H1 (cell line): ENCODE results near the gene EHBP1. TPM values are rescaled to one million over a fixed set of nuclear protein-coding genes. Genes with fewer than 3 reads are reported as not detected.

Source experiments
- CTCF ChIA-PET: fragments of 300-600 bp; sonication (Branson Sonifier 250); formaldehyde crosslinking; loops from one replicate; lab custom pipeline; 2021; ENCODE audit not compliant: partially characterized antibody; lab: Charles Lee
- POLR2A ChIA-PET: fragments of 300-600 bp; sonication (Branson Sonifier 250); formaldehyde crosslinking; loops from one replicate; lab custom pipeline; 2021; ENCODE audit warnings: inconsistent platforms; ENCODE audit not compliant: partially characterized antibody; lab: Charles Lee
- DNase-seq, 2 experiments: peaks; one replicate each; pipeline versions ENCODE4 v3.0.0 to v3.0.0-alpha.2; 2010 to 2022; ENCODE audit warnings: low spot score in 2 of 2, low read depth in 1 of 2, mixed read lengths in 1 of 2
- FAIRE-seq: peaks from 2 replicates; lab custom pipeline; 2011; peaks lifted over from hg19 to GRCh38; lab: Jason Lieb, UNC
- H2AFZ ChIP-seq: 2 replicates; pipeline ENCODE4 v1.8.1; 2012; ENCODE audit warnings: low read length, inconsistent platforms
- H2AK5ac ChIP-seq: 2 replicates; pipeline ENCODE4 v1.6.1; 2013; ENCODE audit warnings: low read depth, low read length
- H2BK120ac ChIP-seq: replicated peaks from 2 replicates; pipeline ENCODE3; 2013; ENCODE audit warnings: low read depth, low read length, inconsistent platforms
- H2BK12ac ChIP-seq: 2 replicates; pipeline ENCODE4 v1.6.1; 2013; ENCODE audit warnings: low read depth, low read length
- H2BK15ac ChIP-seq: 2 replicates; pipeline ENCODE4 v1.6.1; 2013; ENCODE audit warnings: low read length
- H2BK20ac ChIP-seq: 2 replicates; pipeline ENCODE4 v1.6.1; 2013; ENCODE audit warnings: low read length
- H2BK5ac ChIP-seq: 2 replicates; pipeline ENCODE4 v1.6.1; 2013; ENCODE audit warnings: low read depth, low read length
- H3K14ac ChIP-seq: 2 replicates; pipeline ENCODE4 v1.6.1; 2013; ENCODE audit warnings: inconsistent platforms; ENCODE audit not compliant: insufficient read length
- H3K18ac ChIP-seq: 2 replicates; pipeline ENCODE4 v1.6.1; 2013; ENCODE audit warnings: low read length; ENCODE audit errors: extremely low read depth
- H3K23ac ChIP-seq: 2 replicates; pipeline ENCODE4 v1.6.1; 2013; ENCODE audit warnings: inconsistent platforms; ENCODE audit not compliant: insufficient read length
- H3K23me2 ChIP-seq: 2 replicates; pipeline ENCODE4 v1.6.1; 2013; ENCODE audit warnings: low read depth, low read length
- H3K27ac ChIP-seq: 2 replicates; pipeline ENCODE4 v1.6.1; 2011; ENCODE audit warnings: low read depth, low read length, inconsistent platforms
- H3K27me3 ChIP-seq, 4 experiments: replicated peaks in 1 of 4; 1 replicate in 1 of 4; 2 replicates in 3 of 4; pipeline versions ENCODE4 v1.6.1 to v1.8.1; 2011 to 2013; ENCODE audit warnings: low read length in 3 of 4, mild to moderate bottlenecking in 3 of 4, inconsistent platforms in 2 of 4, mixed read lengths in 2 of 4, moderate library complexity in 1 of 4; ENCODE audit not compliant: control insufficient read depth in 3 of 4, insufficient read depth in 3 of 4; ENCODE audit errors: extremely low read depth in 1 of 4
- H3K36me3 ChIP-seq, 4 experiments: 2 replicates each; pipeline versions ENCODE4 v1.6.1 to v1.8.1; 2011 to 2013; ENCODE audit warnings: mild to moderate bottlenecking in 4 of 4, low read length in 3 of 4, moderate library complexity in 2 of 4, control low read depth in 1 of 4, inconsistent platforms in 1 of 4; ENCODE audit not compliant: insufficient read depth in 4 of 4, control insufficient read depth in 2 of 4
- H3K4ac ChIP-seq: replicated peaks from 2 replicates; pipeline ENCODE3; 2013; ENCODE audit warnings: low read length, low read depth, mixed read lengths, inconsistent platforms; ENCODE audit not compliant: insufficient read length
- H3K4me1 ChIP-seq, 4 experiments: replicated peaks in 1 of 4; 1 replicate in 1 of 4; 2 replicates in 3 of 4; pipeline versions ENCODE4 v1.6.1 to v1.8.1; 2011 to 2013; ENCODE audit warnings: low read length in 3 of 4, inconsistent platforms in 2 of 4, mixed read lengths in 1 of 4; ENCODE audit not compliant: insufficient read depth in 4 of 4, control insufficient read depth in 3 of 4
- H3K4me2 ChIP-seq, 2 experiments: 2 replicates each; pipeline versions ENCODE4 v1.6.1 to v1.8.1; 2011 to 2013; ENCODE audit warnings: low read depth in 2 of 2, low read length in 2 of 2, control low read depth in 1 of 2, inconsistent platforms in 1 of 2, mild to moderate bottlenecking in 1 of 2; ENCODE audit not compliant: insufficient read depth in 1 of 2
- H3K4me3 ChIP-seq, 4 experiments: fragments of 200-600, 300-600 bp in 1 of 4; sonication (generic), shearing (Covaris generic), sonication (Bioruptor Twin) in 1 of 4; 2 replicates each; pipeline versions ENCODE4 v1.5.1 to v1.8.1; 2011 to 2016; ENCODE audit warnings: low read length in 4 of 4, low read depth in 3 of 4, control low read depth in 2 of 4, inconsistent platforms in 2 of 4, mild to moderate bottlenecking in 2 of 4, mixed read lengths in 1 of 4, moderate library complexity in 1 of 4; ENCODE audit not compliant: insufficient read depth in 2 of 4; ENCODE audit errors: extremely low read depth in 1 of 4
- H3K56ac ChIP-seq: replicated peaks from 2 replicates; pipeline ENCODE3; 2013; ENCODE audit warnings: low read depth, mild to moderate bottlenecking, mixed read lengths, low read length, inconsistent platforms; ENCODE audit not compliant: insufficient read length
- H3K79me1 ChIP-seq: 2 replicates; pipeline ENCODE4 v1.6.1; 2013; ENCODE audit warnings: low read depth, low read length, control low read depth
- H3K79me2 ChIP-seq, 2 experiments: 2 replicates each; pipeline versions ENCODE4 v1.6.1 to v1.8.1; 2012 to 2013; ENCODE audit warnings: low read length in 2 of 2, mild to moderate bottlenecking in 2 of 2, inconsistent platforms in 1 of 2; ENCODE audit not compliant: insufficient read depth in 2 of 2, control insufficient read depth in 1 of 2
- H3K9ac ChIP-seq, 4 experiments: replicated peaks in 1 of 4; 1 replicate in 1 of 4; 2 replicates in 3 of 4; pipeline versions ENCODE4 v1.6.1 to v1.8.1; 2011 to 2013; ENCODE audit warnings: low read depth in 3 of 4, low read length in 3 of 4, control low read depth in 2 of 4, mild to moderate bottlenecking in 2 of 4, moderate library complexity in 2 of 4, inconsistent platforms in 1 of 4; ENCODE audit errors: extremely low read depth in 1 of 4
- H3K9me3 ChIP-seq, 2 experiments: 2 replicates each; pipeline versions ENCODE4 v1.6.1 to v1.8.1; 2012 to 2013; ENCODE audit warnings: mild to moderate bottlenecking in 2 of 2, moderate library complexity in 2 of 2, control low read depth in 1 of 2, inconsistent platforms in 1 of 2, low read depth in 1 of 2, low read length in 1 of 2, mixed read lengths in 1 of 2; ENCODE audit not compliant: insufficient read depth in 2 of 2
- H4K20me1 ChIP-seq, 2 experiments: replicated peaks in 1 of 2; 2 replicates each; pipeline versions ENCODE3 to v1.8.1; 2011 to 2013; ENCODE audit warnings: inconsistent platforms in 2 of 2, low read length in 2 of 2, mild to moderate bottlenecking in 1 of 2; ENCODE audit not compliant: insufficient read depth in 2 of 2, control insufficient read depth in 1 of 2
- H4K5ac ChIP-seq: 2 replicates; pipeline ENCODE4 v1.6.1; 2013; ENCODE audit warnings: low read length, low read depth, mixed read lengths, inconsistent platforms; ENCODE audit not compliant: insufficient read length
- H4K8ac ChIP-seq: 2 replicates; pipeline ENCODE4 v1.8.0; 2013; ENCODE audit warnings: mild to moderate bottlenecking, moderate library complexity, low read length, inconsistent platforms; ENCODE audit not compliant: insufficient read depth; ENCODE audit errors: extremely low read depth
- H4K91ac ChIP-seq: replicated peaks from 2 replicates; pipeline ENCODE3; 2013; ENCODE audit warnings: low read length, mixed read lengths, inconsistent platforms; ENCODE audit not compliant: insufficient read length
- BACH1 ChIP-seq: IDR thresholded peaks from 2 replicates; pipeline ENCODE4 v1.6.1; 2012; ENCODE audit warnings: low read length, improper control_type of control experiment
- CBX8 ChIP-seq: fragments of 300-800, 300-1000 bp; sonication (generic); IDR thresholded peaks from 2 replicates; pipeline ENCODE4 v1.7.1; 2016; ENCODE audit warnings: low read depth, low read length, borderline replicate concordance
- GTF2F1 ChIP-seq: IDR thresholded peaks from 2 replicates; pipeline ENCODE4 v1.6.1; 2012; ENCODE audit warnings: low read depth, low read length, improper control_type of control experiment, borderline replicate concordance
- SRF ChIP-seq: IDR thresholded peaks from 2 replicates; pipeline ENCODE4 v1.6.1; 2011; ENCODE audit warnings: mild to moderate bottlenecking, low read depth, low read length, moderate library complexity
- TBP ChIP-seq: IDR thresholded peaks from 2 replicates; pipeline ENCODE4 v1.6.1; 2011; ENCODE audit warnings: low read depth, low read length, improper control_type of control experiment
- ZNF274 ChIP-seq: IDR thresholded peaks from 2 replicates; pipeline ENCODE4 v1.7.0; 2012; ENCODE audit warnings: low read length, borderline replicate concordance; ENCODE audit errors: extremely low read depth
- WGBS, 2 experiments: shearing (Covaris generic) in 1 of 2; methylation state at CpG; one replicate each; pipeline versions ENCODE4 v1.1.6 to v1.1.7; 2013 to 2015; ENCODE audit warnings: low lambda C conversion rate in 2 of 2, mixed read lengths in 2 of 2, inconsistent platforms in 1 of 2, low coverage in 1 of 2, missing lambda C conversion rate in 1 of 2; ENCODE audit not compliant: insufficient replicate concordance in 2 of 2, insufficient coverage in 1 of 2, insufficient read length in 1 of 2; ENCODE audit errors: extremely low coverage in 1 of 2, missing lambda C conversion rate in 1 of 2; 5-methylcytosine and 5-hydroxymethylcytosine counted together
- polyA plus RNA-seq, 7 experiments: library from polyadenylated mRNA; depleted of rRNA in 3 of 7; stranded (reverse) in 5 of 7; unstranded in 2 of 7; fragments of >200 nt in 5 of 7; fragments of 200-250 nt in 2 of 7; gene quantifications; 1 replicate in 5 of 7; 2 replicates in 1 of 7; 4 replicates in 1 of 7; pipeline versions ENCODE4 v1.2.1 to v1.2.3, GENCODE V29; 2011 to 2013; ENCODE audit warnings: missing spikeins in 2 of 7, mixed read lengths in 2 of 7
- total RNA-seq: library from RNA; stranded (reverse); fragmentation: NEBNext Ultra II Directional; extraction: Animal tissue kit (Norgen Biotek cat#: 25700); gene quantifications from 2 replicates; pipeline ENCODE4 v1.2.1, GENCODE V29; 2021

The EHBP1 gene
- total and polyA plus RNA-seq, 2 of the 8 experiments (the other 6 are each of a cell fraction or from before 2014, with no cell fraction given) = 12.0 to 64.1 TPM

DNA sequence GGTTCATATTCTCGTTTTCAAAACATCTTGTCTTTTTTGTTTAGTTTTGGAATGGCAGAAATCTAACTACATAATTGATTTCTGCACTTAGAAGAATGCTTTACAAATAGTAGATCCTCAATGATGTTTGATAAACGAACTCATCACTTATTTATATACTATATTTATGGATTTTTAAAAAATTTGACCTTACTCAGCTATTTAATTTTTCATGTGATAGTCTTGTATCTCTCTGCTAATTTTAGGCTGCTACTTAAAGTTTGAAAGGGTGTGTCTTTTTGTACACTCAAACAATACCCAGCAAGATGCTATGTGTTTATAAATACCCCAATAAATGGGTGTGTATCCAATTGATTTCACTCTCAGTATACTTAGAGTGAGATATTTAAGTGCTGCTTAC lies 86.9 kb downstream of the EHBP1 start:
- Histone ChIP-seq H4K91ac (no peak overlapping the region), H2BK120ac (no peak overlapping the region), H3K23ac (no peak overlapping the region), H3K36me3 (no peaks in the 10 kb centered on the region), H3K79me2 (no peaks in the 10 kb centered on the region), H3K4me2 (no peak overlapping the region), H2BK20ac (no peak overlapping the region), H3K9ac (no peak overlapping the region), H3K9me3 (no peaks in the 10 kb centered on the region), H3K79me1 (no peaks in the 10 kb centered on the region), H3K27ac (no peak overlapping the region), H2BK15ac (no peak overlapping the region), H3K56ac (no peak overlapping the region), H2AK5ac (no peak overlapping the region), H3K4me3 (no peak overlapping the region), H2BK5ac (no peak overlapping the region), H3K4me1 (no peaks in the 10 kb centered on the region), H3K14ac (no peak overlapping the region), H2AFZ (no peak overlapping the region), H3K27me3 (no peaks in the 10 kb centered on the region), H4K20me1 (no peaks in the 10 kb centered on the region), H4K5ac (no peak overlapping the region), H2BK12ac (no peak overlapping the region), H3K18ac (no peak overlapping the region), H4K8ac (no peak overlapping the region), H3K4ac (no peak overlapping the region), H3K23me2 (no peaks in the 10 kb centered on the region)
- DNase-seq = no peak
- FAIRE-seq = no peak
- ChIA-PET POLR2A (no interaction called here), CTCF (interaction anchor here (0.7 kb wide), 1 partner anchor 141 kb away, joined by 3 read pairs; no protein-coding TSS in a partner anchor)
- 82% methylated on average over 2 of the region's 2 CpGs; no CpG with 5 or more reads in 1 of the 2 experiments for WGBS, 2 experiments
- TF ChIP-seq GTF2F1 (no peak), ZNF274 (no peak), SRF (no peak), CBX8 (no peak), TBP (no peak), BACH1 (no peak)
